ENCODE results near the gene FAM24B.

Gene FAM24B

GRCh38 chr10:122849900-122850605 is 29.3 kb downstream of the FAM24B start:
- Mint-ChIP-seq H3K27ac (no peak overlapping the region), H3K4me3 (no peak overlapping the region), H3K9me3 (ENCODE audit: low read depth) (no peaks in the 10 kb centered on the region), H3K27me3 (no peaks in the 10 kb centered on the region), H3K4me1 (ENCODE audit: low read depth) (peaks cover 9% of the 10 kb centered on the region), H3K36me3 (peaks cover 37% of the 10 kb centered on the region)

GRCh38 chr10:122849090-122849489 is 30.3 kb downstream of the FAM24B start:
- Mint-ChIP-seq H3K27me3 (no peaks in the 10 kb centered on the region), H3K36me3 (peaks cover 37% of the 10 kb centered on the region), H3K27ac (no peak overlapping the region), H3K9me3 (ENCODE audit: low read depth) (no peaks in the 10 kb centered on the region), H3K4me1 (ENCODE audit: low read depth) (peaks cover 6% of the 10 kb centered on the region), H3K4me3 (no peak overlapping the region)

DNA sequence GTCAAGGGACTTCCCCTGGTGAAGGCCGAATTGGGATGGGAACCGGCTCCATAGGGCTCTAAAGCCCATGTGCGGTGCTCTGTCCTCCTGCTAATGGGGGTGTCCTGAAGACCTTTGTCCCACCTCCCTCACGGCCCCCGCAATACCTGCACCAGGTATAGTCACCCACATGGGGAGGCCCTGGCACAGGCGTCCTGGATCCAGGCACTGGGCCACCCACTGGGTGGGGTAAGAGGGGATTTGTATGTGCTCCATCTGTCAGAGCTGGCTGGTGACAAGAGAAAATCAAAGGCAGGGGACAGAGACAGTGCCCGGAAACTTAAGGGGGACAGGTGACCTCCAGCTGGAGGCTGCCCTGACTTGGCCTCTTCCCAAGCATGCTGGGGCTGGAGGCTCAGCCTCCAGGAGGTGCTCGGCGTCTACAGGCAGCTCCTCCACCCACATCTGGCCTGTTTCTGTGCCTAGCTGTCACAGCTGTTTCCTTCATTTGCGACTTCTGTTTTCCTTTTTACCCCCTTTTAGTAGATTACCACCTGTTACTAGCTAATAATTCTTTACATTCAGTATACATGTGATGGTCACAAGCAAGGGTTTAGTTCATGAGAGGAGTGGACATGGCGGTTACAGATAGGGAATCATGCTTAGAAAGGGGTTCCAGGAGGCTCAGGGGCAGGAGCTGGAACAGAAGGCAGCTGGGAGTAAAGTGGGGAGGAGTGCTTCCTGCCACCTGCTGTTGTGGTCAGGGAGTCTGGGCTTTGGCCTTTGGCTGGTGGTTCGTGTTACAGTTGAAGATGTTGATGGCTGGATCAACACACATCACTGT is 31.4 kb downstream of the FAM24B start:
- no peak overlapping the region for H3K27ac Mint-ChIP-seq
- H3K4me3 Mint-ChIP-seq: no peak overlapping the region
- no peaks in the 10 kb centered on the region for H3K27me3 Mint-ChIP-seq
- H3K36me3 Mint-ChIP-seq: peaks cover 31% of the 10 kb centered on the region
- no peaks in the 10 kb centered on the region for H3K9me3 Mint-ChIP-seq (ENCODE audit: low read depth)
- H3K4me1 Mint-ChIP-seq (ENCODE audit: low read depth): peaks cover 1% of the 10 kb centered on the region

DNA sequence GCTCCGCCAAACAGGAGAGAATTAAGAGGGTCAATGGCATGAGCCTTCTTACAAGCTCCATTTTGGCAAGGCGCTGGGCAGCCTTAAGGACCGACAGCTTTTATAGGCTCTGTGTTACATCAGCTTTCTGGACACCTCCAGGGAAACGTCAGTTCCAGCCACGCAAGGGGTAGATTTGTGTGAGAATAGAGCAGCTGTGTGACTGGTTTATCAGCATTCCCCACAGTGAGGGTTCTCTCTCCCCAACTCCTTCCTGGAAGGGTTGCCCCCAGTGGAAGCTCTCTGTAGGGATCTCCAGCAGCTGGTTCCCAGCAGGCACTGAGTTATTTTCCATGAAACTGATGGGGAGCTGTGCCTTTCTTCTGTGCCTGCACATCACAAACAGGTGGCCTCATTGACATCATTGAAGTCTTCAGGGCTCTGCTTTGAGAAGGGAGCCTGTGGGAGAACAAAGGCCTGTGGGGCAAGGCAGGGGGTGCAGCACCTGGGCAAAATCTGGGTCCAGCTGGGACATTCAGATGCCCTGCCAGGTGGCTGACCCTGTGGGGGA is 33.5 kb downstream of the FAM24B start, which contains the start of gene CUZD1:
TSS of gene CUZD1 (minus strand) at position 75 of the 550 bp plus-strand sequence. CDS start at position 61, 14 bp downstream.
- no peaks in the 10 kb centered on the region for H3K27me3 Mint-ChIP-seq
- peaks cover 4% of the 10 kb centered on the region for H3K9me3 Mint-ChIP-seq (ENCODE audit: low read depth)
- H3K36me3 Mint-ChIP-seq: peaks cover 36% of the 10 kb centered on the region
- no peak within 1 kb of the TSS for H3K27ac Mint-ChIP-seq
- H3K4me3 Mint-ChIP-seq: no peak within 1 kb of the TSS
- H3K4me1 Mint-ChIP-seq (ENCODE audit: low read depth): peaks cover 1% of the 10 kb centered on the region

DNA sequence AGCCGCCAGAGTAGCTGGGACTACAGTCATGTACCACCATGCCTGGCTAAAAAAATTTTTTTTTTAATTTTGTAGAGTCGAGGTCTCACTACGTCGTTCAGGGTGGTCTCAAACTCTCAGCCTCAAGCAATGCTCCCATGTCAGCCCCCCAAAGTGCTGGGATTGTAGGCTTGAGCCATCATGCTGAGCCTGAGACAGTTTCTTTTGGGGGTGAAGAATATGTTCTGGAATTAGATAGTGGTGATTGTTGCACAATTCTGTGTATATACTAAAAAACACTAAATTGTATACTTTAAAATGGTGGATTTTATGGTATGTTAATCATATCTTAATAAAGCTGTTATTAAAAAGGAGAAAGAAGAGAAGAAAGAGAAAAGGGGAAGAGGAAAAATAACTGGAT is 35.2 kb downstream of the FAM24B start:
- Mint-ChIP-seq H3K4me3 (no peak overlapping the region), H3K9me3 (ENCODE audit: low read depth) (peaks cover 4% of the 10 kb centered on the region), H3K27ac (no peak overlapping the region), H3K4me1 (ENCODE audit: low read depth) (no peaks in the 10 kb centered on the region), H3K36me3 (peaks cover 36% of the 10 kb centered on the region), H3K27me3 (no peaks in the 10 kb centered on the region)

DNA sequence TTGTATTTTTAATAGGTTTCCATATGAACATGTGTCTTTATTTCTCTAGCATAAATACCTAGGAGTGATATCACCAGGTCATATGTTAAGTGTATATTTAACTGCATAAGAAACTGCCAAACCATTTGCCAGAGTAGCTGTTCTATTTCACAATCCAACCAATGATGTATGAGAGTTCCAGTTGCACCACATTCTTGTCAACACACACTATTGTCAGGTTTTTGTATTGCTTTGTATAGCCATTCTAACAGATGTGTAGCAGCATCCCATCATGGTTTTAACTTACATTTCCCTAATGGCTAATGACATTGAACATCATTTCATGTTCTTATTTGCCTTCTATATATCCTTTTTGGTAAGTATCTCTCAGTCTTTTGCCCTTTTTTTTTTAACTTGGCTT is 37.8 kb downstream of the FAM24B start:
- Mint-ChIP-seq H3K4me3 (no peak overlapping the region), H3K4me1 (ENCODE audit: low read depth) (no peaks in the 10 kb centered on the region), H3K27ac (no peak overlapping the region), H3K27me3 (no peaks in the 10 kb centered on the region), H3K9me3 (ENCODE audit: low read depth) (peaks cover 4% of the 10 kb centered on the region), H3K36me3 (peaks cover 48% of the 10 kb centered on the region)

- no peak overlapping the region for H3K27ac Mint-ChIP-seq
- no peaks in the 10 kb centered on the region for H3K27me3 Mint-ChIP-seq
- H3K36me3 Mint-ChIP-seq: peaks cover 45% of the 10 kb centered on the region
- peaks cover 8% of the 10 kb centered on the region for H3K9me3 Mint-ChIP-seq (ENCODE audit: low read depth)
- H3K4me3 Mint-ChIP-seq: no peak overlapping the region
- no peaks in the 10 kb centered on the region for H3K4me1 Mint-ChIP-seq (ENCODE audit: low read depth)
Measured at GRCh38 chr10:122839505-122839904, 39.9 kb downstream of the FAM24B start.

- no peak overlapping the region for H3K27ac Mint-ChIP-seq
- no peaks in the 10 kb centered on the region for H3K27me3 Mint-ChIP-seq
- peaks cover 8% of the 10 kb centered on the region for H3K9me3 Mint-ChIP-seq (ENCODE audit: low read depth)
- no peak overlapping the region for H3K4me3 Mint-ChIP-seq
- peaks cover 43% of the 10 kb centered on the region for H3K36me3 Mint-ChIP-seq
- H3K4me1 Mint-ChIP-seq (ENCODE audit: low read depth): no peaks in the 10 kb centered on the region
Measured at GRCh38 chr10:122838880-122839279, 40.5 kb downstream of the FAM24B start.

DNA sequence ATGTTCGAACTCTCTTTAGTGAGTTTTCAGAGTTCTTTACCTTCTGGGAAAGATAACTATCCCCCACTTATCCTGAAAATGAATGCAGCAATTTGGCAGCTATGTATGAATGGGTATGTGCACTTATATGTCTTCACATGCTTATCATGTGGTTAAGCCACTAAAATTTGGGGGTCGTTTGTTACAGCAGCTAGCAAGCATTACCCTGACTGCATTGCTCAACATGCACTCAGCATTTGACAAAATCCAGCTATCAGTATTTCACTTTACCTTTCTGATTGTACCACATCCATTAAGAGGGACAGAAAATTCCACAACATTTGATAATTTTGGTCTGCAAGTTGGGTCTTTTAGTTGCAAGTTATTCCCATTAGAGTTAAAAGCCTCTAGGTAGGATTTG is 43.5 kb downstream of the FAM24B start:
- H3K27ac Mint-ChIP-seq: no peak overlapping the region
- no peaks in the 10 kb centered on the region for H3K27me3 Mint-ChIP-seq
- peaks cover 50% of the 10 kb centered on the region for H3K36me3 Mint-ChIP-seq
- H3K4me3 Mint-ChIP-seq: no peak overlapping the region
- H3K4me1 Mint-ChIP-seq (ENCODE audit: low read depth): no peaks in the 10 kb centered on the region
- peaks cover 4% of the 10 kb centered on the region for H3K9me3 Mint-ChIP-seq (ENCODE audit: low read depth)

DNA sequence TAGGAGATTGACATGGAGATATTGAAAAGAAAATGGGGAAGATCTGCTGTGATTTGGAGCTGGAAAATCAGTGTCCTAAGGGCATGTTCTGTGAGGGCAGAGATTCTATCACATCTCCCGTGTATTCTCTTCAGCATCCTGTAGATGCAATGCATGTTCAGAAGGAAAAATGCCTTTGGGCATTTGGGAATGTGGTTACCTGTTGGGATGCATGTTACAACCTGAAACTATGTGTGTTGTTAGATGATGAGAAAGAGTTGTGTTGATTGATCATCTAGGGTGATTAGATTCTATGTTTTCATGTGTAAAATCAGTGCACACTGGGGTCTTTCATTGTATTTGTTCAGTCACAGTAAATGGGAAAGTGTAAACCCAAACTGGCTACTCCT is 48.4 kb downstream of the FAM24B start:
- no peak overlapping the region for H3K4me3 Mint-ChIP-seq
- H3K27me3 Mint-ChIP-seq: no peaks in the 10 kb centered on the region
- peaks cover 25% of the 10 kb centered on the region for H3K36me3 Mint-ChIP-seq
- peaks cover 2% of the 10 kb centered on the region for H3K9me3 Mint-ChIP-seq (ENCODE audit: low read depth)
- H3K27ac Mint-ChIP-seq: no peak overlapping the region
- H3K4me1 Mint-ChIP-seq (ENCODE audit: low read depth): no peaks in the 10 kb centered on the region

GRCh38 chr10:122830273-122830964 is 49.0 kb downstream of the FAM24B start:
- Mint-ChIP-seq H3K36me3 (peaks cover 24% of the 10 kb centered on the region), H3K27ac (no peak overlapping the region), H3K27me3 (no peaks in the 10 kb centered on the region), H3K4me3 (no peak overlapping the region), H3K4me1 (ENCODE audit: low read depth) (no peaks in the 10 kb centered on the region), H3K9me3 (ENCODE audit: low read depth) (no peaks in the 10 kb centered on the region)

- Mint-ChIP-seq H3K9me3 (ENCODE audit: low read depth) (no peaks in the 10 kb centered on the region), H3K4me3 (no peak overlapping the region), H3K27ac (no peak overlapping the region), H3K36me3 (peaks cover 22% of the 10 kb centered on the region), H3K4me1 (ENCODE audit: low read depth) (no peaks in the 10 kb centered on the region), H3K27me3 (peaks cover 4% of the 10 kb centered on the region)
Measured at GRCh38 chr10:122829454-122829853, 49.9 kb downstream of the FAM24B start.

- Mint-ChIP-seq H3K36me3 (peaks cover 20% of the 10 kb centered on the region), H3K9me3 (ENCODE audit: low read depth) (no peaks in the 10 kb centered on the region), H3K4me1 (ENCODE audit: low read depth) (no peaks in the 10 kb centered on the region), H3K27ac (no peak overlapping the region), H3K27me3 (peaks cover 9% of the 10 kb centered on the region), H3K4me3 (no peak overlapping the region)
Measured at GRCh38 chr10:122828716-122829255, 50.6 kb downstream of the FAM24B start.

GRCh38 chr10:122827302-122827701 is 52.1 kb downstream of the FAM24B start:
- Mint-ChIP-seq H3K4me3 (no peak overlapping the region), H3K4me1 (ENCODE audit: low read depth) (no peaks in the 10 kb centered on the region), H3K27me3 (peaks cover 12% of the 10 kb centered on the region), H3K9me3 (ENCODE audit: low read depth) (no peaks in the 10 kb centered on the region), H3K36me3 (peaks cover 10% of the 10 kb centered on the region), H3K27ac (no peak overlapping the region)
